HG03045 (cell line): ENCODE results near the gene KSR2.

ENCODE experiments used
- ATAC-seq: cut with Tn5 transposase; IDR thresholded peaks from one replicate; pipeline ENCODE4 v1.9.1; 2021; ENCODE audit warnings: mild to moderate bottlenecking, moderate library complexity; ENCODE audit not compliant: unreplicated experiment

KSR2 gene

GRCh38 chr12:117702741-117703140 lies 266.0 kb downstream of the KSR2 start:
- ATAC-seq: no peak

DNA sequence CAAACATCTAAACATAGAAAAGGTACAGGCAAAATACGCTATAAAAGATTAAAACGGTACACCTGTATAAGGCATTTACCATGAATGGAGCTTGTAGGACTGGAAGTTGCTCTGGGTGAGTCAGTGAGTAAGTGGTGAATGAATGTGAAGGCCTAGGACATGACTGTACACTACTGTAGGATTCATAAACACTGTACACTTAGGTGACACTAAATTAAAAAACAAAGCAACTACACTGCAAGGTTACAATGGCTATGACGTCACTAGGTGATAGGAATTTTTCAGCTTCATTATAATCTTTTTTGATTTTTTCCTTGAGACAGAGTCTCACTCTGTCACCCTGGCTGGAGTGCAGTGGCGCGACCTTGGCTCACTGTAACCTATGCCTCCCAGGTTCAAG lies 269.2 kb downstream of the KSR2 start:
- ATAC-seq: no peak

- ATAC-seq: no peak
These were observed 269.7 kb downstream of the KSR2 start for GRCh38 chr12:117699118-117699517.

GRCh38 chr12:117695956-117696355 lies 272.8 kb downstream of the KSR2 start:
- ATAC-seq: no peak

DNA sequence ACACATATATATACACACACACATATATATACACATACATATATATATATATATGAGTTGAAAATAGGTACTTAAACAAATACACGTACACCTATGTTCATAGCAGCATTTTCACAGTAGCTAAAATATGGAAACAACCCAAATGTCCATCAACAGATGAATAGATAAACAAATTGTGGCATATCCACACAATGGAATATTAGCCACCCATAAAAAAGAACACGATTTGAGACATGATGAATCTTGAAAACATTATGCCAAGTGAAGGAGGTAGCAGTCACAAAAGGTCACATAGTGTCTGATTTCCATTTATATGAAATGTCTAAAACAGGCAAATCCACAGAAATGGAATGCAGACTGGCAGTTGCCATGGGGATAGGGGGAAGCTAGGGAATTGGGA lies 276.3 kb downstream of the KSR2 start:
- ATAC-seq: no peak

DNA sequence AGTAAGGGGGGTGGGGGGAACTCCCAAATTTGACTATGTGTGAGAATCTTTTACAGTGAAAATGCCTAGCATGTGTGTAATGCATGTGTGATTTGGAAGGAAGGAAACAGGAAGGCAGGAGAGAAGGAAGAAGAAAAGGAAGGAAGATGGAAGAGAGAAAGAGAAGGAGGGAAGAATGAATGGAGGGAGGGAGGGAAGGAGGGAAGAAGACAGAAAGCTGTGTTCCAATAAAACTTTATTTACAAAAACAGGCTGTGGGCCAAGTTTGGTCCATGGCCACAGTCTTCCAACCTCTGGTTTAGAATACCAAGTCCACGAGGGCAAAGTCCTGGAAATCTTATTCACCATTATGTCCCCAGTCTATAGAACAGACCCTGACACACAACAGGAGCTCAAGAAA lies 278.9 kb downstream of the KSR2 start:
- ATAC-seq: no peak

- no peak for ATAC-seq
These were observed 280.3 kb downstream of the KSR2 start for GRCh38 chr12:117688446-117688845.

DNA sequence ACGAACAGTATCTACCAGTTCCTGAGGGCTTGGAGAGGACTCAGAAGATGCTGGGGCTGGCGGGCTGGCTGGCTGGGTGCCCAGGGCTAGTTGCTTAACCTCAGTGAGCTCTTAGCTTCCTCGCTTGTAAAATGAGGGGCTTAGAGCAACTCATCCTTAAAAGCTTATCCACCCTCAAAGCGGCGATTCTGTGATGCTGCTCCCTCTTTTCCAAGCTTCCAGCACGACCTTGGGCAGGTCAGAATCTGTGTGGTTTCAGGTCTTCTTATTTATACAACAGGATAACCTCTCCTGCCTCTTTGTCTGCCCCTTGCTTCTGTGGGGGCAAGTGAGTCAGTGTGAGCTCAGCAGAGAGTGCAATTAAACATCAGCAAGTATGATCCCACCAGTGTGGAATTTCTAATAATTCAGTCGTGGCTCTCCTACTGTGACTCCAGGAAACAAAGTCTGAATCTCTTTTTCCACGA lies 281.8 kb downstream of the KSR2 start:
- no peak for ATAC-seq

DNA sequence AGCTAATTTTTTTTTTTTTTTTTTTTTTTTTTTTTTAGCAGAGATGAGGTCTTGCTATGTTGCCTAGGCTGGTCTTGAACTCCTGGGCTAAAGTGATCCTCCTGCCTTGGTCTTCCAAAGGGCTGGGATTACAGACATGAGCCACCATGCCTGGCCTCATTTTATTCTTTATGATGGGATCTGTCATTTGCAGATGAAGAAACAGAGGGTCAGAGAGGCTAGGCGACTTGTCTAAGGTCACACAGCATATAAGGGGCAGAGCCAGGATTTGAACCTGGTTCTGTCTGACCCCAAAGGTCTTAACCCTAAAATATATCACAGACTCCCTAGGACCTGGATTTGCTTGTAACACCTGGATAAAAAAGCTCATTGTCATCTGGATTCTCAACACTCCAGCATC lies 282.6 kb downstream of the KSR2 start:
- ATAC-seq: no peak

DNA sequence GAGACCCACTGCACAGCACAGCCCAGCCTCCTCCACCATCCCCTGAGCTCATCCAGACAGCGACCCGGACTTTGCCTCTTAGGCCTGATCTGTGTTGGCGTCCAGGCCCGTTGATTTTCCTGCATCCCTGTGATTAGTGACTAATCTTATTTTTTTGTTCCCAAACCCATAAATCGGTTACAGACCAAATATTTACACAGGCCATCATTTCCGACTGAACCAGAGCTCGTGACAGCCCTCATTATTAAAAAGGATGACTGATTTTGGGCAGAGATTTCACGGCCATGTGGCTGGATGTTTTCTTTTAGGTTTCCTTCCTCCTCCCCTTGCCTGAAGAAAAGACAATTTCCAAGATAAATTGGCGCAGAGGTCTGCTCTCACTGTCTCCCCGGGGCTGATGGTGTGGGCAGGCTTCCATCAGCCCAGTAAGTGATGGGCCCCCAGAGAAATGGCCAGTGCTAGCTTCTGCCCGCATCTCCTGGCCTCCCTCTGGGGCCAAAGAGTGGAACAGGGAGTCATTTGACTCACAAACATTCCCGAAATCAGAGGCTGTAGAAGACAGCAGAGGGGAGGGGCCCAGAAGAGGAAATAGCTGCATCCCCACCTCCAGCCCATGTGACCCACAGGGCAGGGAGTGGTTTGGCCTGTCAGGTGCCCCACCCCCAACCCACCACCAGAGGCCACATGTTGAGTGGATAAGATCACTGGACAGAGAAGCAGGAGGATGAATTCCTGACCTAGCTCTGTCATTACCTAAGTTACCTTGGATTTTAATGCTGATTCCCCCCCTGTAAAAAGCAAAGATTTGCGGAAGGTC lies 283.5 kb downstream of the KSR2 start:
- ATAC-seq: no peak

GRCh38 chr12:117684471-117684870 lies 284.3 kb downstream of the KSR2 start:
- ATAC-seq: no peak

DNA sequence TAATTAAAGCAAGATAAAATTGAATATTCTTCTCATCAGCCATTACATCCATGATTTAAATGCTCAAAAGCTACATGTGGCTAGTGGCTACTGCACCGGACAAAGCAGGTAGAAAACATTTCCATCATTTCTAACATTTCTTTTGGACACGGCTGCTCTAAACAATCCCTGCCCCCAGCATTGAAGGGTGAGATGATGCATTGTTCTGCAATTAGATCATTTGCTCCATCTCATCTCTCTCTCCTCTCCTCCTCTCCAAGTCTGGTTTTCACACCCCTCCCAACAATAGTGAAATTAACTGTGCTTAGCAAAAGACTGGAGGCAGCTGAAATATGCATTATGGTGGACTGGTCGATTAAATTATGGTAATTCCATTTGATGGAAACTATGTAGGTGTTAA lies 288.5 kb downstream of the KSR2 start:
- no peak for ATAC-seq

GRCh38 chr12:117679776-117680175 lies 289.0 kb downstream of the KSR2 start:
- no peak for ATAC-seq

DNA sequence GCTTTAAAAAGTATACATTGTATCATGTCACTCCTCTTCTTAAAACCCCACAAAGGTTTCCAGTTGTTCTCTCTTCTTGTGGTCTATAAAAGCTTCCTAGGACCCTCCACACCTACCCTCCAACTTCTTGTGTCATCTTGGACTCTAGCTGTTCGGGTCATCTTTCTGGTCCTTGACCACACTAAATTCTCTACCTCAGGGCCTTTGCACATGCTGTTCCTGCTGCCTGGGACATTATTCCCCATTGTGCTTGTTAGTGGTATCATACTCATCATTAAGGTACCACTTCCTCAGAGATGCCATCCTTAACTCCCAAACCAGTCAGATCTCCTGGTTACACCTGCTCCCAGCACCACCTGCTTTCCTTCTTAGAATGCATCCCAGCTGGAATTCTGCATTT lies 294.0 kb downstream of the KSR2 start:
- no peak for ATAC-seq

GRCh38 chr12:117674313-117674712 lies 294.5 kb downstream of the KSR2 start:
- ATAC-seq: no peak

GRCh38 chr12:117671734-117672133 lies 297.1 kb downstream of the KSR2 start:
- no peak for ATAC-seq

- ATAC-seq: no peak
These were observed 304.6 kb downstream of the KSR2 start for GRCh38 chr12:117664169-117664568.

DNA sequence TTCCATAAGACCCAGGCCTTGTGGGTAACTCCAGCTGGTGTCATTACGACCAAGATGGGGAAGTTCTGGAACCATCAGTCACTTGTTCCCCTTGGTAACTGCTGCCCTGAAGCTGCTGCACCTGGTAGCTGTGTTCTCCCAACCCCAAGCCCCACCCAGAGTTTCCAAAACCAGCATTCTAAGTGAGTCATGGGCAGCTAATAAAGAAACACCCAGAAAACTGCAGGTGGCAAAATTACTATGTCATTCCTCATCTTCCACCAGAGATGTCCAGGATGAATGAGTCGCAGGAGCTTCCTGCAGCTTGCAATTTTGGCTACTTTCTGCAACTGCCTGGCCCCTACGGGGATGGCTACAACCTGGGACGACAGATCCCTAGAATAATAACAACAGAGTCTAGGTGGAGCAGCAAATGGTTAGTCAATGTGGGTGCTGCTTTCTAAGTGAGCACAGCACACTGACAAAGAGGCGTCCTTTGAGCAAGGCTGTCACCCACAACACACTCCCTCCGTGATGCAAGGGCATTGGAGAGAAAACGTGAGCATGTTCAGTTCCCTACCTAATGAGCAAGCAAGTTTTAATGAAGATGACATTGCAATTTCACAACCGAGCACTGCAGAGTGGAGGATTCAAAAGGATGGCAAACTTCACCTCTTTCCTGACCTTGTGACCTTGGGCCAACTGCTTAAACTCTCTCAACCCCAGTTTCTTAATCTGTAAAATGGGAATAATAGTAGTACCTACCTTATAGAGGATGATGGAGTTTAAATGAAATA lies 306.0 kb downstream of the KSR2 start:
- ATAC-seq: no peak

- no peak for ATAC-seq
These were observed 306.6 kb downstream of the KSR2 start for GRCh38 chr12:117662220-117662619.

- no peak for ATAC-seq
These were observed 307.3 kb downstream of the KSR2 start for GRCh38 chr12:117661471-117661870.

DNA sequence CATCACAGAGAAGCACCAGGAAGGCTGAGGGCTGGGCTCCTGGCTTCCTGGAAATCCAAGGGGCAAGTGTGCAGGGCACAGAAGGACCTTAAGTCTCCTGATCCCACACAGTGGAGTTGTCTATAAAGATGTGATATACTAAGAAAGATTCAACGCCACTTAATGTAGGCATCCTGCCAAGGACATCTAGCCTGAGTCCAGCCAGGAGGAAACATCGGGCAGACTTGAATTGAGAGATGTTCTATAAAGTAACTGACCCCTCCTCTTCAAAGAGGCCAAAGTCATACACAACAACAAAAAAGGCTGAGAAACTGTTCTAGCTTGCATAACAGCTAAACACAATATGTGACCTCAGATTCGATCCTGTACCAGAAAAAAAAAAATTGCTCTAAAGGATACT lies 307.9 kb downstream of the KSR2 start:
- ATAC-seq: no peak

- no peak for ATAC-seq
These were observed 310.6 kb downstream of the KSR2 start for GRCh38 chr12:117658226-117658625.
